NCI-H1436 treated with DMSO at 0.1 percent for 48 hours (cell line): ENCODE data around the gene PLA2G4A.

ENCODE experiments used
- DNase-seq: peaks from one replicate; lab custom pipeline; 2025; lab: John Stamatoyannopoulos, UW

Gene PLA2G4A

DNA sequence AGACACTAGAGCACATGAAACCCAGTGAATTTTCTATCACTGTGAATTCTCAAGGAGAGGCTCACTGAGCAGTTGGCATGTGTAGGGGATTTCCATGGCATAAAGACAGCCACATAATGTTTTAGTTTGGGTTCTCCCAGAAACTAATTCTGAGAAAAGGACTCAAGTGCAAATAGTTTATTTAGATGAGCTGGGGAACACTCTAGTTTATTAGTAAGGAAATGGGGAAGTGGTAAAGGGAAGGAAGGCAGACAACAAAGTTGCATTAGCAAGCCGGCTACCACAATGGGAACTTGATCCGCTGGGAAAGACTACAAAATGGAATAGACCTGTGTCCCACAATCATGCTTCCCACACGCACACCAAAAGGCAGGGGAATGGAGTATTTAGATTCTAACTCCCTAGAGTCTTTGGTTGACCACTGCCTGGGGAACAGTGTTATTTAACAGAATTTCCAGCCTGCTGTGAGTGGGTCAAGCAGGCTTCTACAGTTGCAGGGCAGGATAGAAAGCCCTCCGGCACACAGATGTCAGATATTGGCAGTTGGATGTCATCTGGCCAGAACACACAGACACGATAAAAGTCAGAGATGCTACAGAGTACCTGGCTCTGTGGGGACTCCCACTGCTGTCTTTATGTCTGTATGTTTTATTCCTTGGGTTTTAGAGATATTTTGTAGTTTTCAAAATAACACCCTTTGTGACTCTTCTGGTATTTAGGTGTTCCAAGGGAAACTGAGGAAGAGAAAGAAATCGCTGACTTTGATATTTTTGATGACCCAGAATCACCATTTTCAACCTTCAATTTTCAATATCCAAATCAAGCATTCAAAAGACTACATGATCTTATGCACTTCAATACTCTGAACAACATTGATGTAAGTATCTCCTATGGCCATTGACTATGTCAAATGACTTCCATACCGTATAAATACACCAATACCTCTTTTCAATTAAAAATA lies 150.1 kb downstream of the PLA2G4A start:
- DNase-seq: no peak

GRCh38 chr1:186980400-186980799 lies 151.7 kb downstream of the PLA2G4A start:
- DNase-seq: no peak

- no peak for DNase-seq
Measured at GRCh38 chr1:186982116-186982515, 153.4 kb downstream of the PLA2G4A start.

DNA sequence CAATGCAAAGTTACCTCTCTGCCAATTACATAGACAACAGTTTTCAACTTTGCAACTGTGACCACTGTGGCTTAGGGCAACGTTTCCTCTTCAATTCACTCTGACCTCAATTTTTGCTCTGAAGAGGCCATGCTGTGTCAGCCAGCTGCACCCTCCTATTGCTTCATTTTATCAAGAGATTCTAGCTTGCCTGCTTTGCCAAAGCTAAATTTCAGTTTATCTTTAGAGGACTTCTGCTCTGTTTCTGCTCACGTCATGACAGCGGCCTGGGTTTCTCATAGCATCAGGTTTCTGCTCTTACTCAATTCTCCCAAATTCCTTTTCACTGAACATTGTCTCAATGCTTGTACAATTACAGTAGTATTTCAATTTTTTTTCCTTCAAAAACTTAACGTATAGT lies 154.6 kb downstream of the PLA2G4A start:
- DNase-seq: no peak

DNA sequence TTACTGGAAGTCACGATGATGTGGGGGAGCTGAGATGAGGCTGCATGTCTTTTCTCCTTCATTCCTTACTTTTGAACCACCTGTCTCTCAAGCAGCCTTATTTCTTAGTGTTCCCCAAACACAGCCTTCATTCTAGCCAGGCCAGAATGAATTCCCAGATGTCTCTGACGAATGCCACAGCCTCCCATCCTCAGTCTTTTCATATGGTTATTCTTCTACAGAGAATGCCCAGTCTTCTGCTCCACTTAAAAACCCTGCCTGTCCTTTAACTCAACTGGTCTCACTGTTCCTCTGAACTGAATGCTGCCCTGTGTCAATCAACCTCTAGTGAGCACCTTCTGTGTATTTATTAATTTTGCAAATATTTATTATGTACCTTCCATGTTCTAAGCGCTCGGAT lies 156.2 kb downstream of the PLA2G4A start:
- no peak for DNase-seq

DNA sequence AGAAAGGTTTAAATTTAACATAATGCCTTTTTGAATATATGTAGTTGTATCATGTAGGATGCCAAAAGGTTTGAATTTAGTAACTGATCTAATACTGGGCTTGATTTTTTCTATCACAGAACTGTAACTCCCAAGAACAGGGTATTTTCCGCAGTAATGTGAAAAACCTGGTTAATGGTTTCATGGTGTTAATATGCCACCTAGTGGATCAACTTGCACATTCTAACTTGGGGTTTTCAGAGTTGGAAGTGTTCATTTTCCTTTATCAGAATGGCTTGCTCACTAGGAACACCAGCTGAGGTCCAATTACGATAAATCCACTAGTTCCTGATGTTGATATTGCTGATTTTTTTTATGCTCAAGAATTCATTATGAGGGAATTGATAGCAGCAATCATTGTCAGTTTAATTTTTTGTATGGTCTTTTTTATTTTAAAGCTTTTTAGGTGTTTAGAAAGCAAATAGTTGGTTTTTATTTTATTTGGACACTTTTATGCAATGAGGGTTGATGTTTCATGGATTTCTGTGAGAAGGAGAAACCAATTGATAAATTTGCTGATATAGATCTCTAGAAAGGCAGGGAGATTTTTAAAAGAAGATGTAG lies 157.2 kb downstream of the PLA2G4A start:
- DNase-seq: no peak

DNA sequence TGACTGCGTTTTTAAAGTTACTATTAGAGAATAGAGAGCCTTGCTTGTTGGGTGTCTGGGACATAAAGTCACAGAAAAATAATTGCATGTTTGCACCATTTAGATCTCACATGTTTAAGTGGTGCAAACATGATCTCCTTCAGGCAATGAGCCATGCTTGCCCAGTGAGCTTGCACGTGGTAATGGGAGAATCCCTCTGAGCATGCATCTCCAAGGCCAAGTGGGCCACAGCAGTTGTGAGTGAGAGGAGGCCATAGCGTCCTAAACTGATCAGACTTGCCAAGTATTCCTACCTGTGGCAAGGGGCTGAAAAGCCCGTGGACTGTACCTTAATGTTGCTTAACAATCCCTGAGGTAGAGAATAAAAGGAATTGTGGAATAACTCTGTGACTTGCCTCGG lies 158.3 kb downstream of the PLA2G4A start:
- no peak for DNase-seq

GRCh38 chr1:186987769-186988168 lies 159.0 kb downstream of the PLA2G4A start:
- DNase-seq: no peak

DNA sequence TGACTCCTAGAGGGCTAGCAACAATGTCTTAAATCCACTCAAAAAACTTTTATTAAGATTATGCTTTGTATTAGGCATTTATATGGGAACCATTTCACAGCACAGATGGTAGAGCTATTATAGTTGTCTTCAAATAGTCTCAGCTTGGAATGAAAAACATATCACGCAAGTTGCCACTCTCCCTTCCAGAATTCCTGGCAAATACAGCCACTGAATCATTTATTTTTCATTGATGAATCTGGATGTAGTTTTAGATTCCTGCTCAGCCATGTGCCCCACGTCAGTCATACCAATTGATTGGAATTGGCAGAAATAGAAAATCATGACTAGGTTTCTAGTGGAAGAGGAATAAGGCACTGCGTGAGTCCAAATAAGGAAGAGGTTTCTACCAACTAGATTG lies 165.2 kb downstream of the PLA2G4A start:
- no peak for DNase-seq

DNA sequence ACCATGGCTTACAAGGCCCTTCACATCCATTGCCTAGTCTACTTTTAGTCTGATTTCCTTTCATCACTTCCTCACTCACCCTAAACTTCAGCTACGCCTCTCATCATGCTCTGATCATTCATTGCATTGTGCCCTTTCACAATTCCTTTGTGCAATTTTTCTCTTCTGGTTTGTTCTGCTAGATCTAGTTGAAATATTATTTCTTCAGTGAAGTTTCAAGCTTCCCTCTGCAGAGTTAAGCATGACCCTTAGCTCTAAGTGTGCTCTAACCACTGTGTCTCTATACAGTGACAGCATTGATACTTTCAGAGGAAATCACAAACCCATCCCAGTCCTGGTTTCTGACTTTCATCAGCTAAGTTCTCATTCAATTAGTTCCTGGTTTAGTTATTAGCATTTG lies 166.1 kb downstream of the PLA2G4A start:
- DNase-seq: no peak

DNA sequence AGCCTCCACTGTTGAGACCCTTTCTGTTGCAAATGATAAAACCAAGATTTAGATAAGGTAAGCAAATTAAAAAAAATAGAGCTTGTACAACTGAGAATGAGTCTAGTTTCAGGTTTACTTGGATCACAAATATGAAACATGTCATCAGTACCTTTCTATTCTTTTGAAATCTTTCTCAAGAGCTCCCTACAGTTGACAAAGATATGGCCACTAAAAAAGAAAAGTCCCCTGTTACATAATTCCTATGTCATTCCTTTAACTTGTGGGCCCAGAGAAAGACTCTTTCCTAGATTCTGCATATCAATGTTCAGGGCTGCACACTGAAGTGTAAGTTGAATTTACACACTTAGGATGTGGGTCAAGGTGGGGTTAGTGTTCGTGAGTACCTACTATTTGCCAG lies 168.1 kb downstream of the PLA2G4A start:
- DNase-seq: no peak

- no peak for DNase-seq
Measured at GRCh38 chr1:186997877-186998276, 169.1 kb downstream of the PLA2G4A start.

GRCh38 chr1:186999506-186999905 lies 170.8 kb downstream of the PLA2G4A start:
- no peak for DNase-seq

DNA sequence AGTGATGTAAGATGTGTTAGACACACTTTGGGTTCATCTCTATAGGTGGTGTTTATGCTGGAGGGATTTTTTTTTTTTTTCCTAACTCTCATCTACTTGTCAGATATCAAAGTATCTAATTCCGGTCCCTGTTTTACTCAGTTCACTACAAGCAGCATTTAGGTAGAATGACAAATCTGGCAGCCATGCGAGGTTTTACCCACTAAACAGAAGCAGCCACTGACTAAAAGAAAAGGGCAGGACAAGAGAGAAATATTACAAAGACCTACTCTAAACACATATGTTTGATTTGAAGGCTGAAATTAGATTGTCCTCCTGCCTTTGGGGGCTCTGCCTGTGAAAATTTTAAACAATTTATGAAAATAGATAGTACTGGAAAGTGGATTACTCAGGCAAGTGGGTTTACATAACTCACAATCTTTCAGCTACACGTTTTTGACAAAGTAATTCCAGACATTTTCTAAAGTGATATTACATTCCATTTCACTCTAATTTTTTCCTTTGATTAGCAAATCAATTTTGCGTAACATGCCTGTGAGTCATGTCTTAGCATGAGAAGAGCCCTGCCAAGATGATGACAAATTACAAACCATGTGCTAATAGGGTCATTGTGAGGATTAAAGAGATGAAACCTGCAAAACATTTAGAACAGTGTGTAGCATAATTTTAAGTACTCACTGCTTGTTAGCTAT lies 172.6 kb downstream of the PLA2G4A start:
- DNase-seq: no peak

DNA sequence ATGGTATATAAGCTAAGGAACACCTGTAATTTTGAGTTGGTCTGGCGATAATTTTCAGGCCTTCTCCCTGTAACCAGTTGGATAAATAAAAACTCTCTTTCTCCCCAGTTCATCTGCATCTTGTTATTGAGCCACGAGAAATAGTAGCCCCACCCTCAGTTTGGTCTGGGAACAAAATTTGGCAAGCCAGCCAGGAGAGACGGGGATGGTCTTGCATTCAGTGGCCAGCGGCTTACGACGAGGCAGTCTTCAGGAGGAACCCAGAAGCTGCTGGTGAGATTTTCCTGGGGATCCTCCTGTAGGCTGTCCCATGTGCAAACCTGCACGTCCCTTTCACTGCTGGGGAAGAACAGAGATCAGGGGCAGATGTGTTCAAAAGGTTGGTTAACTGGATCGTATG lies 174.6 kb downstream of the PLA2G4A start:
- no peak for DNase-seq

GRCh38 chr1:187006896-187007295 lies 178.1 kb downstream of the PLA2G4A start:
- no peak for DNase-seq

- no peak for DNase-seq
Measured at GRCh38 chr1:187009320-187009719, 180.6 kb downstream of the PLA2G4A start.

DNA sequence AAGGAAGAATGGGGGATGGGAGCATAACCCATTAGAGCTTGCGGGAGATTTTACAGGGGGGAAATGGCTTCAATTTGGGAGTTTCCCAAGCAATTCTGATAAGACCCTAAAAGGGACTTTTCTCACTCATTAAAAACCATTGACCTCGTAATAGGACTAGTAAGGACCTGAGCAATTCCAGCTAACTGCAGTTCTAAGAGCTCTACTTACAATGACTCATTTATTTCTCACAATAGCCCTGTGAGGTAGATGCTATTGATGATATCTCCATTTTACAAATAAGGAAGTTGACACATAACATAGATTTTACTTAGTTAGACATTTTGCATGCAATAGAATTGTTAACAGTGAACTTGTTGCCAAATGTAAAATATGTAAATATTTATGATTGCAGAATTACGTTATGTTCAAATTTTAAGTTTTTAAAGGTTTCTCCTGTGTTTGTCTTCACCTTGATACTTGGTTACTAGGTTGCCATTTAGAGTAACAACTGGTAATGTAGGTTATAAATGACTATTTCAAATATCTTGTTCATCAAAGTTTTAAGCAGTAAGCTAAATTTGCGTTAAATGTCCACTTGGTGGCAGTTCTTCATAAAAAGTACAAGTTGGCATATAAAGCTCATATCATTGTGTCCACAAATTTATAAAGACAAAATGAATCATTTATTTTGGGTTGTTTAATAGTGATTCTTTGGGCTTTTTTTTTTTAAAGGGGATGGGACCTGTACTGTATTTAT lies 182.0 kb downstream of the PLA2G4A start:
- no peak for DNase-seq

GRCh38 chr1:187013582-187014200 lies 184.9 kb downstream of the PLA2G4A start:
- no peak for DNase-seq

DNA sequence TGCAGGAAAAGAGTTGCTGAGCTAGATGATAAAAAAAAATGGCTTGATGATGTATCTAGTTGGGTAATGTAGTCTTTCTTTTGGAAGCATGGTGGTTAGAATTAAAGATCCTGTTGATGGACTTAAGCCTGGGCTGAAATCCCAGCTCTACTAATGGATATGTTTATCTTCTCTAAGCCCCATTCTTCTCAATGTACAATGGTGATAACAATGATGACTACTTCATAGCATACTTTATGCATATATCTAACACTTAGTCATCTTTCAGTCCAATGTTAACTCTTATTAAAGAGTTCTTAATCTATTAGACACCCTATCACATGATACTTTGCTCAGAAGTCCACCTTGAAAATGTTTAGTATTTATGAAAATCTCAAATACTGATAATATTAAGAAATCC lies 189.5 kb downstream of the PLA2G4A start:
- no peak for DNase-seq

- DNase-seq: no peak
Measured at GRCh38 chr1:187027253-187027652, 198.5 kb downstream of the PLA2G4A start.
